Vagina (tissue), 2 donors: Measurements from ENCODE around the gene CBX6. TPM values are rescaled to one million over a fixed set of nuclear protein-coding genes. Genes with fewer than 3 reads are reported as not detected.

Source experiments
- DNase-seq, 2 donors: peaks; one replicate each; pipeline ENCODE4 v3.0.0-alpha.2; 2017; ENCODE audit errors: extremely low spot score in 2 of 2
- H3K27ac ChIP-seq: fragments of 200-600 bp; sonication (generic); one replicate; pipeline ENCODE4 v1.5.1; 2019
- H3K27me3 ChIP-seq: fragments of 200-600 bp; sonication (generic); one replicate; pipeline ENCODE4 v1.5.1; 2019
- H3K36me3 ChIP-seq, 2 donors: fragments of 200-600 bp; sonication (generic); one replicate each; pipeline ENCODE4 v1.5.1; 2017 to 2019
- H3K4me1 ChIP-seq: fragments of 200-600 bp; sonication (generic); one replicate; pipeline ENCODE4 v1.5.1; 2019
- H3K4me3 ChIP-seq, 2 donors: fragments of 200-600 bp; sonication (generic); 1 replicate in 1 of 2; 2 replicates in 1 of 2; pipeline ENCODE4 v1.5.1; 2016 to 2019
- H3K9me3 ChIP-seq: fragments of 200-600 bp; sonication (generic); one replicate; pipeline ENCODE4 v1.5.1; 2019
- POLR2A ChIP-seq, 2 donors: fragments of 450-650 bp; IDR thresholded peaks; one replicate each; pipeline ENCODE4 v1.6.1; 2017; ENCODE audit warnings: antibody characterized with exemption in 2 of 2, mild to moderate bottlenecking in 2 of 2, moderate library complexity in 2 of 2
- POLR2AphosphoS5 ChIP-seq, 2 donors: sonication (generic); formaldehyde crosslinking; IDR thresholded peaks; one replicate each; pipeline ENCODE4 v1.9.0; 2017; ENCODE audit warnings: antibody characterized with exemption in 2 of 2, mild to moderate bottlenecking in 2 of 2, low read depth in 1 of 2; ENCODE audit not compliant: insufficient read depth in 1 of 2
- intact Hi-C: fragments of 100-400 bp; cut with DNase I; formaldehyde crosslinking; loops from one replicate; pipeline ENCODE4 v1.15.1; 2023
- total RNA-seq: library from RNA; depleted of rRNA; stranded (reverse); fragments of >200 nt; gene quantifications from one replicate; pipeline ENCODE4 v1.2.3, GENCODE V29; 2016
- TF ChIP-seq, protein P1 (sequence below), 3 experiments: fragments of 450-650 bp in 2 of 3; fragments of 200-600 bp in 1 of 3; sonication (generic) in 1 of 3; IDR thresholded peaks; one replicate each; pipeline ENCODE4 v1.5.1; 2017 to 2019; ENCODE audit warnings: antibody characterized with exemption in 3 of 3, mild to moderate bottlenecking in 2 of 3, moderate library complexity in 2 of 3

CBX6 gene
- total RNA-seq, 1 donor from 2014 or later: 31.7 TPM

- no peaks in the 10 kb centered on the region for H3K36me3 ChIP-seq
- intact Hi-C loops: no loop called here
- DNase-seq: no peak
- no peaks in the 10 kb centered on the region for H3K27me3 ChIP-seq
- no peak for TF ChIP-seq POLR2A (IDR thresholded peaks at IDR 0.05)
- TF ChIP-seq, protein P1, sequence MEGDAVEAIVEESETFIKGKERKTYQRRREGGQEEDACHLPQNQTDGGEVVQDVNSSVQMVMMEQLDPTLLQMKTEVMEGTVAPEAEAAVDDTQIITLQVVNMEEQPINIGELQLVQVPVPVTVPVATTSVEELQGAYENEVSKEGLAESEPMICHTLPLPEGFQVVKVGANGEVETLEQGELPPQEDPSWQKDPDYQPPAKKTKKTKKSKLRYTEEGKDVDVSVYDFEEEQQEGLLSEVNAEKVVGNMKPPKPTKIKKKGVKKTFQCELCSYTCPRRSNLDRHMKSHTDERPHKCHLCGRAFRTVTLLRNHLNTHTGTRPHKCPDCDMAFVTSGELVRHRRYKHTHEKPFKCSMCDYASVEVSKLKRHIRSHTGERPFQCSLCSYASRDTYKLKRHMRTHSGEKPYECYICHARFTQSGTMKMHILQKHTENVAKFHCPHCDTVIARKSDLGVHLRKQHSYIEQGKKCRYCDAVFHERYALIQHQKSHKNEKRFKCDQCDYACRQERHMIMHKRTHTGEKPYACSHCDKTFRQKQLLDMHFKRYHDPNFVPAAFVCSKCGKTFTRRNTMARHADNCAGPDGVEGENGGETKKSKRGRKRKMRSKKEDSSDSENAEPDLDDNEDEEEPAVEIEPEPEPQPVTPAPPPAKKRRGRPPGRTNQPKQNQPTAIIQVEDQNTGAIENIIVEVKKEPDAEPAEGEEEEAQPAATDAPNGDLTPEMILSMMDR (IDR thresholded peaks at IDR 0.05): no peak
- no peak overlapping the region for H3K4me3 ChIP-seq
- no peaks in the 10 kb centered on the region for H3K4me1 ChIP-seq
- H3K27ac ChIP-seq: no peak overlapping the region
- no peaks in the 10 kb centered on the region for H3K9me3 ChIP-seq
Observed at GRCh38 chr22:38834215-38834953, 37.6 kb downstream of the CBX6 start.

- no peak for DNase-seq
- TF ChIP-seq, protein P1 (IDR thresholded peaks at IDR 0.05): no peak
- TF ChIP-seq POLR2AphosphoS5 (IDR thresholded peaks at IDR 0.05; ENCODE audit: insufficient read depth in 1 of 2, low read depth in 1 of 2) (no peak), POLR2A (IDR thresholded peaks at IDR 0.05) (no peak)
Observed at GRCh38 chr22:38833061-38833460, 39.0 kb downstream of the CBX6 start.

DNA sequence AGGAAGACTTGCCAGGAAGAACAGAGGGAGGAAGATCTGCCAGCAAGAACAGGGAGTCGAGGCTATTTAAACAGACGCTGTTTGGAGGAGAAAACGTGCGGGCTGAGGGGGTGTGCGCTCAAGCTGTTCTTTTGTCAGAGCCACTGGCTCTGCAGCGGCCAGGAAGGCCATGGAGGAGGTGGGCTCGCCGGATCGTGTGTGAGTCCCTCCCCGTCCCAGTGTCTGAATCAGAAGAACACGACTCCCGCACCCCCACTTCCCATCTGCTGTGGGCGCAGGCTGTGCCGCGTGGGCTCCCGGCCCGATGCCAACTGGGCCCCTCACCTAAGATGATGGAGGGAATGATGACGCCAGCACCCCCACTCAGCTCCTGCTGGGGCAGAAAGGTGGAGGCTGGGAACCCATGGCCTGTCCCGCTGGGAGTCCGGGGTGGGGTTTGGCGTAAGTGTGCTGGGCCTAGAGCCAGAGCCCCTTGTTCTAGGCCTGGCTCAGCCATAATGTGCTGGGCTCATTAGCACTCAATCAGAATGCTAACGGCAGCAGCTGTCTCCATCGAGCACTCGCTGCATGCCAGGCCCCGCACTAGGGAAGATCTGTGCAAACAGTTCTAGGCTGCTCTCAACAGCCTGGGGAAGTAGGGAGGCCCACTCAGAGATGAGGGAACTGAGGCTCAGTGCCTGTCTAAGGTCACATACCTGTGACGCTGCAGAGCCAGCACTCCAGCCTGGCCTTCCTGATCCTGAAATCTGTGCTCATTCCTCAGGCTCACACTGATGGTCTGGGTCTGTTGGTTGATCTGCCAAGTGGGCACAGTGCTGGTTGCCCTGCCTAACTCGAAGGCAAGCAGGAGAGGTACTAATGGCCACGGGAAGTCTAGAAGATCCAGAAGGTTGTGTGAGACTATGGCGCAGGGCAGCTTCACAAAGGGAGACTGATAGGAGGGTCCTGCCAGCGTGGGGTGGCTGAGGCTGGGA, 39.7 kb downstream of the CBX6 start:
- DNase-seq: no peak
- Histone ChIP-seq H3K9me3 (no peaks in the 10 kb centered on the region), H3K4me1 (no peaks in the 10 kb centered on the region), H3K27me3 (no peaks in the 10 kb centered on the region), H3K4me3 (no peak overlapping the region), H3K27ac (no peak overlapping the region), H3K36me3 (no peaks in the 10 kb centered on the region)
- intact Hi-C loops: no loop called here
- TF ChIP-seq, protein P1 (IDR thresholded peaks at IDR 0.05): no peak
- TF ChIP-seq POLR2A (IDR thresholded peaks at IDR 0.05) (no peak), POLR2AphosphoS5 (IDR thresholded peaks at IDR 0.05; ENCODE audit: insufficient read depth in 1 of 2, low read depth in 1 of 2) (no peak)

More at GRCh38 chr22:38833061-38833460, 39.0 kb downstream of the CBX6 start:
- Histone ChIP-seq H3K4me1 (no peaks in the 10 kb centered on the region), H3K9me3 (no peaks in the 10 kb centered on the region), H3K4me3 (no peak overlapping the region), H3K27ac (no peak overlapping the region), H3K36me3 (no peaks in the 10 kb centered on the region), H3K27me3 (no peaks in the 10 kb centered on the region)
- intact Hi-C loops: no loop called here

DNA sequence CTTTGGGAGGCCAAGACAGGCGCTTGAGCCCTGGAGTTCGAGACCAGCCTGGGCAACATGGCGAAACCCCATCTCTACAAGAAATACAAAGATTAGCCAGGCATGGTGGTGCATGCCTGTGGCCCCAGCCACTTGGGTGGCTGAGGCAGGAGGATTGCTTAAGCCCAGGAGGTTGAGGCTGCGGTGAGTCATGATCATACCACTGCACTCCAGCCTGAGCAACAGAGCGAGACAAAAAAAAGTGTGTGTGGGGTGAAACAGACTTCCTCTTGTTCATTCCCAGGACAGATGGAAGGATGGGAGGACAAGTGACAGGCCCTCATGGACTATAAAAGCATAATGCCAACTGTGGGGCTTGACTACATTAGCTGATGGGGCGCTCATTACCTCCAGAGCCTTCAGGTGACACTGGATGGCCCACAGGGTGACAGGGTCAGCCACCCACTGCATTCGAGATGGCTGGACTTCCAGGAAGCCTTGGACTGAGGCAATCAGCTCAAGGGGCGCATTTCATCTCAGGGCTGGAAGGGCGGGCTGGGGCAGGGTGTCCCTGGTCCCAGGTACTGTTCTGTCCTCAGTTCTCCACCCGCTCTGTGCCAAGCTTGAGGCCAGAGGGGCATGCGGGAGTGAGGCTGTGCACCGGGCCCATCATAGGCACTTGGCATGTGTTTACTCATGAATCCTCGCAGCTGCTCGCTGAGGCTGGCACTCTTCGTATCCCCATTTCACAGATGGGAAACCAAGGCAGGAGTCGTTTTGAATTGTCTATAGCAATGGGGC, 40.7 kb downstream of the CBX6 start:
- no peaks in the 10 kb centered on the region for H3K36me3 ChIP-seq
- H3K27ac ChIP-seq: no peak overlapping the region
- H3K4me3 ChIP-seq: no peak overlapping the region
- H3K4me1 ChIP-seq: no peaks in the 10 kb centered on the region
- H3K9me3 ChIP-seq: no peaks in the 10 kb centered on the region
- intact Hi-C loops: no loop called here
- no peak for TF ChIP-seq POLR2AphosphoS5 (IDR thresholded peaks at IDR 0.05; ENCODE audit: insufficient read depth in 1 of 2, low read depth in 1 of 2)
- TF ChIP-seq POLR2A (IDR thresholded peaks at IDR 0.05): no peak
- TF ChIP-seq, protein P1 (IDR thresholded peaks at IDR 0.05): no peak
- DNase-seq: no peak
- no peaks in the 10 kb centered on the region for H3K27me3 ChIP-seq
